ENCODE measurements around the gene SPATA31E1. TPM values are rescaled to one million over a fixed set of nuclear protein-coding genes. Genes with fewer than 3 reads are reported as not detected.

The SPATA31E1 gene
- total RNA-seq, 1 experiment from 2014 or later: 0.04 TPM

- Mint-ChIP-seq H3K27me3 (ENCODE audit: low read depth) (no peaks in the 10 kb centered on the region; the same call in 1 of the 2 replicates), H3K4me1 (peaks cover 8% of the 10 kb centered on the region), H3K36me3 (no peaks in the 10 kb centered on the region), H3K4me3 (no peak overlapping the region), H3K27ac (no peak overlapping the region), H3K9me3 (peaks cover 10% of the 10 kb centered on the region)
- ATAC-seq: no peak; the same call in 1 of the 2 replicates
- no peak for DNase-seq (ENCODE audit: low spot score)
- POLR2A ChIA-PET: no interaction called here
- no peak for TF ChIP-seq FOXJ3 (CRISPR knock-in tag; IDR thresholded peaks at IDR 0.05; ENCODE audit: borderline replicate concordance)
- TF ChIP-seq CREM (CRISPR knock-in tag; IDR thresholded peaks at IDR 0.05): no peak
- TF ChIP-seq ZNF512 (CRISPR knock-in tag; IDR thresholded peaks at IDR 0.05; ENCODE audit: borderline replicate concordance): no peak
- no peak for TF ChIP-seq TCF7 (CRISPR knock-in tag; IDR thresholded peaks at IDR 0.05; ENCODE audit: low read depth)
- no peak for TF ChIP-seq RORB (CRISPR knock-in tag; IDR thresholded peaks at IDR 0.05)
- TF ChIP-seq ATF2 (CRISPR knock-in tag; IDR thresholded peaks at IDR 0.05; ENCODE audit: borderline replicate concordance, low read depth): no peak
- no peak for TF ChIP-seq ZBTB43 (CRISPR knock-in tag; IDR thresholded peaks at IDR 0.05)
- TF ChIP-seq HMGA2 (CRISPR knock-in tag; IDR thresholded peaks at IDR 0.05): no peak
- TF ChIP-seq GTF2I (CRISPR knock-in tag; conservative IDR thresholded peaks at IDR 0.05): no peak
- TF ChIP-seq ZMAT4 (CRISPR knock-in tag; IDR thresholded peaks at IDR 0.05): no peak
- TF ChIP-seq JUN (CRISPR knock-in tag; IDR thresholded peaks at IDR 0.05): no peak
- TF ChIP-seq OVOL2 (CRISPR knock-in tag; IDR thresholded peaks at IDR 0.05; ENCODE audit: borderline replicate concordance): no peak
- CTCF ChIA-PET: interaction anchor here (0.9 to 1.0 kb wide), 2 partner anchors 20 to 28 kb away, joined by 4 read pairs; partner anchors contain the start of gene SPATA31E1
Observed at GRCh38 chr9:87853876-87854579, 28.6 kb upstream of the SPATA31E1 start.

GRCh38 chr9:87854580-87854955, 28.1 kb upstream of the SPATA31E1 start:
- H3K27me3 Mint-ChIP-seq (ENCODE audit: low read depth): no peaks in the 10 kb centered on the region; the same call in 1 of the 2 replicates
- POLR2A ChIA-PET: no interaction called here
- no peak overlapping the region for H3K27ac Mint-ChIP-seq
- no peak for ATAC-seq
- no peak overlapping the region for H3K4me3 Mint-ChIP-seq
- DNase-seq (ENCODE audit: low spot score): no peak
- H3K4me1 Mint-ChIP-seq: peaks cover 8% of the 10 kb centered on the region
- 0 out of 2 replicates have a peak, but pooled peaks cover 2% of the 10 kb centered on the region for H3K36me3 Mint-ChIP-seq
- peaks cover 15% of the 10 kb centered on the region for H3K9me3 Mint-ChIP-seq
- CTCF ChIA-PET: no interaction called here
- TF ChIP-seq CBFB (CRISPR knock-in tag; IDR thresholded peaks at IDR 0.05; ENCODE audit: low read depth) (no peak), MYBL2 (CRISPR knock-in tag; IDR thresholded peaks at IDR 0.05) (no peak), ARID4B (CRISPR knock-in tag; IDR thresholded peaks at IDR 0.05; ENCODE audit: borderline replicate concordance) (no peak), AFF4 (CRISPR knock-in tag; IDR thresholded peaks at IDR 0.05; ENCODE audit: borderline replicate concordance) (no peak), SMAD3 (CRISPR knock-in tag; IDR thresholded peaks at IDR 0.05; ENCODE audit: borderline replicate concordance) (no peak), ZNF425 (CRISPR knock-in tag; conservative IDR thresholded peaks at IDR 0.05) (no peak)

Measured in WTC11 (cell line).